ENCODE measurements around the gene SLC26A9.
A peak's percentile ranks its signal among the peaks of the same experiment; 100 is the strongest.

Gene SLC26A9

GRCh38 chr1:205973377-205974232, 30.3 kb upstream of the SLC26A9 start:
- DNase-seq = no peak

GRCh38 chr1:205972491-205973168, 29.4 kb upstream of the SLC26A9 start:
- peak; percentile 42 for DNase-seq

- no peak for DNase-seq
Observed at GRCh38 chr1:205972081-205972480, 28.8 kb upstream of the SLC26A9 start.

DNA sequence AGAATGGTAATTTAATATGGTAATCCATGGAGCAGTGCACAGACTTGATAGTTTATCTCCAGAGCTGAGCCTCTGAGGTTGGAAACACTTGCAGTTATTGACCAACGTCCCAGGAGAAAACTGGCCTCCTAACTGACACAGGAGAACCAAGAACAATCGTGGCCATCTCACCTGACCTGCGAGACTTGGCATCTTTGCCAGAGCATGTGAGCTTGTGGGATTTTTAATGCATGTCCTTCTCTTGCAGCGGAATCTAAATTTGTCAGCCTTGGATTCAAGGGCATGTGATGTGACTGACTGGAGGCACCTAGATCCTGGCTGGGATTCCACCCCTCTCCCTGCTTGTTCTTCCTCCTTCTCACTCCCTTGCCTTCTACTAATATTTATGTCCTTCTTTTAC, 27.8 kb upstream of the SLC26A9 start:
- DNase-seq = no peak

DNA sequence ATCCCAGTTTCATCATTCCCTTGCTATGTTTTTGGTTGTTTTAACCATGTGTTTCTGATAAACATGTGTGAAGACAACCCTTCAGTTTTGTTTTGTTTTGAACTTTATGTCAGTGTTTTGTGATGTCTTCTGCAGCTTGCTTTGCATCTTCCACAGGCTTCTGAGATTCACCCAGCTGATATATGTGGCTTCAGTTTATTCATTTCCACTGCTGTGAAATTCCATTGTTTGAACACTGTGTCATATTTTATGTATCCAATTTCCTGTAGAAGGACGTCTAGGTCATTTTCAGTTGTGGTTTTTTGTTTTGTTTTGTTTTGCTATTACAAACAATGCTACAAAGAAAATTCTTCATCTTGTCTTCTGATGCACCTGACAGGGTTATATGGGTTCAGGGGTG, 27.2 kb upstream of the SLC26A9 start:
- no peak for DNase-seq

- DNase-seq = no peak
Observed at GRCh38 chr1:205969229-205969628, 26.0 kb upstream of the SLC26A9 start.

- no peak for DNase-seq
Observed at GRCh38 chr1:205967554-205968335, 24.5 kb upstream of the SLC26A9 start.

DNA sequence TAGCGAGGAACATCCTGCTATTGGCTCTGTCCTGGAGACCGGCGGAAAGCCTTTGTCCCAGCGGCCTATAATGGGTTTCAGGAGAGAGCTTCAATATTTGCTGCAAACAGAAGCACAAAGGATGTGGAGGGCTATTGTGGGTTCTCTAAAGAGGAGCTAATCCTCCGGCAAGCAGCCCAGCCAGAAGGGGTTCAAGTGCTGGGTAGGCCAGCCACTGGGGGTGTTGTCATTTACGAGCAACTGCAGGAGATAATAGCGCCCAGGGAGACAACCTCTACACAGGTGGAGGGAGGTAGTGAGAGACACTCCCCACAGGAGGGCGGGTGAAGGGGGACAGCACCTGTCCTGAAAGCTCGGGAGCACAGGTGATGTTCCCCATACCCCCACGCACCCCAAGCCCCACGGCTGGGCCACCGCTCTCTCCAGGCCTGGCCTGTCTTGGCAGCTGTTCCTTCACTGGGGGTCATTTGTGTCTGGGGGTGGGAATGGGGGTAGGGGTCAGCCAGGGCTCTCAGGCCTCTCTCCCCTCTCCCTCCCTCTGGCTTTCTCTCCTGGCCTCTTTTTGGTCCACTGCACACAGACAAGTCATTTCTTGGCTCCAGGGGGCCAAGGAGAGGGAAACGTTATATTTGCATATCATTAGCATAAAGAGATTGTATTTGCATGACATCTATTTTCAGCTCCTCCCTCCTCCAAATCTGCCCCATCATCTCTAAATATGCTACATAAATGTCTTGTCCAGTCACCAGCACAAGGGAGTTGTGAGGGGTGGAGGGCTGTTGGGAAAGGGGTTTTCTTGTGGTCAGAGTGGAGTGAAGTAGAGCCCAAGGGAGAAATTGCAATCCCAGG, 22.0 kb upstream of the SLC26A9 start:
- DNase-seq = no peak

- peak; percentile 88 for DNase-seq
Observed at GRCh38 chr1:205963352-205964155, 20.3 kb upstream of the SLC26A9 start.

GRCh38 chr1:205962821-205963221, 19.6 kb upstream of the SLC26A9 start:
- peak; percentile 15 for DNase-seq

DNA sequence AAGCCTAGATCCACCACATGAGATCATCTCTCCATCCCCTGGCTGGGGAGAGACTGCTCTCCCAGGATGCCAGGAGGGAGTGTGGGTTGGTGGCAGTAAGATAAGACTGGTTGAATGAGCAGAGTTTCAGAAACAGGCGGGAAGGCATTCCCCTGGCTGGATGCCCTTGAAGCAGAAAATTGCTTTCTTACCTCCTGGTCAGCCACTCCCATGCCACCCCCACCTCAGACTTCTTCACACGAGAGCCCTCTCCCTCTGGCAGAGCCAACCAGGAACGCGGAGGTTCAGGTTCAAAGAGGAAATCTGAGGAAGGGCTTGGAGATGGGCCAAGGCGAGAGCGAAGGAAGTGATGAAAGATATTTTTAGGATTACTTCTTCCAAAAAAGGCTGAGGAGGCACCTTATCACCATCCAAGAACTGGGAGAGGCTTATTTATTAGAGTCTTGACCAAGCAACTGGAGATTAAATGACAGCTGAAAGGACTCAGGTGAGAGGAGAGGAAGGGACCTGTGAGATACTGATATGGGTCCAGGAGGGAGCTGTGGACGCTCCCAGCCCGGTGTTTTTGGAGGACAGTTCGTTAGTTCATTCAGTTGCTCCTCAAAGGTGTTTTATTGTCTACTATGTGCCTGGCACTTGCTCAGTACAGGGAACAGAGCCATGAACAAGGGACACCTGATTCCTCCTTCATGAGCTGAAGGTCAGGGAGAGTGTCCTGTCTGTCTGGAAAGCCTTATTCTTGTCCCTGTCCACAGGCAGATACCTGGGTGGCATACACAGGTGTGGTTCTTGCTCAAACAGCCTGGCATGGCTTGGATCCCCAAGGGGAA, 18.9 kb upstream of the SLC26A9 start:
- peak; percentile 75 for DNase-seq

GRCh38 chr1:205961405-205961804, 18.1 kb upstream of the SLC26A9 start:
- peak; percentile 50 for DNase-seq

GRCh38 chr1:205959789-205960188, 16.5 kb upstream of the SLC26A9 start:
- no peak for DNase-seq

DNA sequence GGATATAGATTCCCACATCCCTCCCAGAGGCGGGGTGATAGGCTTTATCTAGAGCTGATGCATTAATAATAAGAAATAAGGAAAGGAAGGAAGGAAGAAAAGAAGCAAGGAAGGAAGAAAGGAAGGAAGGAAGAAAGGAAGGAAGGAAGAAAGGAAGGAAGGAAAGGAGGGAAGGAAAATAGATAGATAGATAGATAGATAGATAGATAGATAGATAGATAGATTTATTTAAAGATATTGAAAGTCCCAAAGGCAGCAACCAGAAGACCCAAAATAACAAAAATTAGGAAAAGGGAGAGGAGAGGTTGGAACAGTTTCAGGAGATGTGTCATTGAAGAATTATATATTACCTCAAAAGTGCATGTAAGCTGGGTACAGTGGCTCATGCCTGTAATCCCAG, 12.2 kb upstream of the SLC26A9 start:
- DNase-seq = no peak

GRCh38 chr1:205954819-205955404, 11.7 kb upstream of the SLC26A9 start:
- DNase-seq = no peak

GRCh38 chr1:205951746-205952145, 8.5 kb upstream of the SLC26A9 start:
- no peak for DNase-seq

GRCh38 chr1:205950826-205951549, 7.7 kb upstream of the SLC26A9 start:
- peak; percentile 70 for DNase-seq

- DNase-seq = peak; percentile 59
Observed at GRCh38 chr1:205950280-205950679, 7.0 kb upstream of the SLC26A9 start.

- DNase-seq = no peak
Observed at GRCh38 chr1:205949753-205950152, 6.5 kb upstream of the SLC26A9 start.

GRCh38 chr1:205948886-205949285, 5.6 kb upstream of the SLC26A9 start:
- no peak for DNase-seq
